ENCODE measurements around the gene RAVER2.

RAVER2 gene

GRCh38 chr1:64826991-64827390 lies 82.1 kb downstream of the RAVER2 start:
- no peak for DNase-seq
- Histone ChIP-seq H3K4me3 (ENCODE audit: low read depth, low read length) (no peak overlapping the region), H3K27ac (no peak overlapping the region), H3K27me3 (ENCODE audit: insufficient read depth, low read depth, severe bottlenecking) (no peaks in the 10 kb centered on the region), H3K36me3 (no peaks in the 10 kb centered on the region; the same call in 1 of the 2 replicates), H3K9me3 (ENCODE audit: severe bottlenecking) (no peaks in the 10 kb centered on the region)
- no peak for TF ChIP-seq CTCF (IDR thresholded peaks at IDR 0.05; ENCODE audit: low read depth, low read length)

- Histone ChIP-seq H3K36me3 (peaks cover 7% of the 10 kb centered on the region), H3K4me3 (ENCODE audit: low read depth, low read length) (no peak overlapping the region), H3K27me3 (ENCODE audit: insufficient read depth, low read depth, severe bottlenecking) (no peaks in the 10 kb centered on the region), H3K9me3 (ENCODE audit: severe bottlenecking) (no peaks in the 10 kb centered on the region), H3K27ac (no peak overlapping the region)
- no peak for DNase-seq
- no peak for TF ChIP-seq CTCF (IDR thresholded peaks at IDR 0.05; ENCODE audit: low read depth, low read length)
These were observed 84.0 kb downstream of the RAVER2 start for GRCh38 chr1:64828829-64829228.

- no peak overlapping the region for H3K4me3 ChIP-seq (ENCODE audit: low read depth, low read length)
- no peak for DNase-seq
- no peak overlapping the region for H3K27ac ChIP-seq
- no peak for TF ChIP-seq CTCF (IDR thresholded peaks at IDR 0.05; ENCODE audit: low read depth, low read length)
- peaks cover 11% of the 10 kb centered on the region for H3K36me3 ChIP-seq
- no peaks in the 10 kb centered on the region for H3K27me3 ChIP-seq (ENCODE audit: insufficient read depth, low read depth, severe bottlenecking)
- H3K9me3 ChIP-seq (ENCODE audit: severe bottlenecking): no peaks in the 10 kb centered on the region
These were observed 84.6 kb downstream of the RAVER2 start for GRCh38 chr1:64829411-64830029.

- no peak overlapping the region for H3K27ac ChIP-seq
- H3K4me3 ChIP-seq (ENCODE audit: low read depth, low read length): no peak overlapping the region
- TF ChIP-seq CTCF (IDR thresholded peaks at IDR 0.05; ENCODE audit: low read depth, low read length): no peak
- DNase-seq: no peak
- H3K27me3 ChIP-seq (ENCODE audit: insufficient read depth, low read depth, severe bottlenecking): no peaks in the 10 kb centered on the region
- H3K9me3 ChIP-seq (ENCODE audit: severe bottlenecking): no peaks in the 10 kb centered on the region
- H3K36me3 ChIP-seq: peaks cover 11% of the 10 kb centered on the region
These were observed 85.3 kb downstream of the RAVER2 start for GRCh38 chr1:64830030-64830651.

- Histone ChIP-seq H3K36me3 (peaks cover 36% of the 10 kb centered on the region), H3K9me3 (ENCODE audit: severe bottlenecking) (no peaks in the 10 kb centered on the region)
- TF ChIP-seq CTCF (IDR thresholded peaks at IDR 0.05; ENCODE audit: low read depth, low read length): no peak
These were observed 89.9 kb downstream of the RAVER2 start for GRCh38 chr1:64834734-64835133.

GRCh38 chr1:64836802-64837201 lies 91.9 kb downstream of the RAVER2 start:
- Histone ChIP-seq H3K27ac (no peak overlapping the region), H3K9me3 (ENCODE audit: severe bottlenecking) (no peaks in the 10 kb centered on the region), H3K36me3 (peaks cover 44% of the 10 kb centered on the region), H3K4me3 (ENCODE audit: low read depth, low read length) (no peak overlapping the region), H3K27me3 (ENCODE audit: insufficient read depth, low read depth, severe bottlenecking) (no peaks in the 10 kb centered on the region)
- TF ChIP-seq CTCF (IDR thresholded peaks at IDR 0.05; ENCODE audit: low read depth, low read length): no peak
- DNase-seq: no peak

More at GRCh38 chr1:64834734-64835133, 89.9 kb downstream of the RAVER2 start:
- H3K4me3 ChIP-seq (ENCODE audit: low read depth, low read length): no peak overlapping the region
- no peaks in the 10 kb centered on the region for H3K27me3 ChIP-seq (ENCODE audit: insufficient read depth, low read depth, severe bottlenecking)
- DNase-seq: no peak
- no peak overlapping the region for H3K27ac ChIP-seq

Data from WERI-Rb-1 (cell line).